Muscle layer of duodenum (tissue), 2 donors: ENCODE data around the gene TBL1Y.

ENCODE experiments used
- H3K27ac ChIP-seq: one replicate; pipeline ENCODE4 v1.7.0; 2013; ENCODE audit warnings: mild to moderate bottlenecking, low read length
- H3K27me3 ChIP-seq: one replicate; pipeline ENCODE4 v1.7.0; 2013; ENCODE audit warnings: low read depth, mild to moderate bottlenecking, control low read depth, low read length
- H3K36me3 ChIP-seq, 2 donors: one replicate each; pipeline ENCODE4 v1.7.0; 2013; ENCODE audit warnings: low read length in 2 of 2, control low read depth in 1 of 2, mild to moderate bottlenecking in 1 of 2; ENCODE audit not compliant: insufficient read depth in 2 of 2, control insufficient read depth in 1 of 2
- H3K4me1 ChIP-seq, 2 donors: one replicate each; pipeline ENCODE4 v1.7.0; 2013; ENCODE audit warnings: low read length in 2 of 2, mild to moderate bottlenecking in 2 of 2, control low read depth in 1 of 2, moderate library complexity in 1 of 2; ENCODE audit not compliant: insufficient read depth in 2 of 2, control insufficient read depth in 1 of 2
- H3K4me3 ChIP-seq, 2 donors: one replicate each; pipeline ENCODE4 v1.7.0; 2013; ENCODE audit warnings: low read length in 2 of 2, low read depth in 1 of 2, mild to moderate bottlenecking in 1 of 2
- H3K9me3 ChIP-seq, 2 donors: one replicate each; pipeline ENCODE4 v1.7.0; 2013; ENCODE audit warnings: low read length in 2 of 2, control low read depth in 1 of 2, mild to moderate bottlenecking in 1 of 2; ENCODE audit not compliant: control insufficient read depth in 1 of 2
- donor health status: healthy.

Gene TBL1Y

DNA sequence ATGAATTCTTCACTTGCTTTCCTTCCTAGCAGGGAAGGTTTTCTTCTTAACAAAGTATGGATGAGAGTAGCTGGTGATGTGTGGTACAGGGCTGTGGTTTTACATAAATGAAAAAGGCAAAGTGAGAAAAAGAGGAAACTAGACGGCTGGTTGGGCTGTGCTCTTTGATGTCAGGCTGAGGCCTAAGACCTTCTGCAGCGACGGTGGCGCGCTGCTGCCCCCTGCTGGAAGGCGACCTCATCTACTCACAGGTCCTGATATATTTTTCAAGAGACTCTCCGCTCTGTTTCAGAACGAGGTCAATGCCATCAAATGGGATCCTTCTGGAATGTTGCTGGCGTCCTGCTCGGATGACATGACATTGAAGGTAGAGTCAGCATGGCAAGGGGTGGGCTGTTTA lies 175.1 kb downstream of the TBL1Y start:
- H3K27me3 ChIP-seq = no peaks in the 10 kb centered on the region
- no peaks in the 10 kb centered on the region for H3K9me3 ChIP-seq
- no peak overlapping the region for H3K4me3 ChIP-seq
- H3K36me3 ChIP-seq = no peaks in the 10 kb centered on the region
- H3K4me1 ChIP-seq = no peaks in the 10 kb centered on the region
- H3K27ac ChIP-seq = no peak overlapping the region

DNA sequence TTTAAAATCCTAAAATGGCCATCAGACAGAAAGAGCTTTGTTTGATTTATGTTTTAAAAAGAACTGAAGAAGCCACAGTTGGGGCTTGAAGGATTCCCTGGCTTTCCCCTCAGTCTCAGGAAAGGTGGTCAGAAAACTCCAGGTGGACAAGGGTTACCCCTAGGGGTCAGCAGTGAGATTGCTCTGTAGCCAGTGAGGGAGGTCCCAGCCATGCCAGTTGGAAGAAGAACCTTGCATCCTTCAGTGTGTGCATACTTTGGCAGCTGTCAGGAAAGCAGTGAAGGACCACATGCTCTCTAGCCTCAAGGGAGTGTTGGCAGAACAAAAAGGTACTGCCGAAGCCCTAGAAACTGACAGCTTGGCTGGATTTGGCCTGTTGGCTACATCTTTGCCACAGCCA lies 182.3 kb downstream of the TBL1Y start:
- Histone ChIP-seq H3K27me3 (no peaks in the 10 kb centered on the region), H3K27ac (no peak overlapping the region), H3K36me3 (no peaks in the 10 kb centered on the region), H3K9me3 (no peaks in the 10 kb centered on the region), H3K4me1 (no peaks in the 10 kb centered on the region), H3K4me3 (no peak overlapping the region)

DNA sequence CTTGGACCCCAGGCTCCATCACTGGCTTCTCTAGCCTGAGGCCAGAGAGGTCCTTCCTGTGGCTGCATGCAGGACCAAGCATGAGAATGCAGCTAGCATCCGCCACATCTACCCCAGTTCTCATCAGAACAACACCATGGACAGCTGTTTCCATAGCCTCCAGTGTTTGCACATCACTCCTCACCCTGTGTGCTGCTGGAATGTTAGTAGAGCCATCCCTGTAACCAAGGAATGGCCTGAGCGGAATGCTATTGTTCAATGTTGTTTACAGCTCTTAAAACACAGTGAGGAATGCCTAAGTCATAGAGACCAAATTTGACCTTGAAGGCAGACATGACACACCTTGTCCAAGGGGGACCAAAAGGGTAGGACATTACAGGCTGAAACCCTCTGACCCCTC lies 183.9 kb downstream of the TBL1Y start:
- no peaks in the 10 kb centered on the region for H3K9me3 ChIP-seq
- H3K4me3 ChIP-seq = no peak overlapping the region
- no peaks in the 10 kb centered on the region for H3K36me3 ChIP-seq
- no peak overlapping the region for H3K27ac ChIP-seq
- H3K4me1 ChIP-seq = no peaks in the 10 kb centered on the region
- H3K27me3 ChIP-seq = no peaks in the 10 kb centered on the region

DNA sequence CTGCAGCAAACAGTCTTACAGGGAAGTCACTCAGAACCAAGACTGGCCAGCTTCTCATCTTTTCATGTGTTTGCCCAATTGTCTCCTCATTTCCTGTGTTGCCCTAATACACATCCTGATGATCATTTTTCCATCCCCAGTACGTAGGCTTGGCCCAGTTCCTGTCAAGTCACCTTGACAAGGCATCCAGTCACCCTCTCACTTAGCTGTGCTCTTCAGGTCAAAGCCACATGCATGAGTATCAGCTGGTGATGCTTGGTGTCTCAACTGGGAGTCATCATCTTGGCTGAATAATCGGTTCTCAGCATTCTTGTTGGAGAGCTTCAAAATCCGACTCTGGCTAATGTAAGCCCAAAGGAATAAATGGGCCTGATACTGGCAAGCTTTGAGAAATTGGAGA lies 186.5 kb downstream of the TBL1Y start:
- Histone ChIP-seq H3K4me3 (no peak overlapping the region), H3K27ac (no peak overlapping the region), H3K4me1 (no peaks in the 10 kb centered on the region), H3K36me3 (no peaks in the 10 kb centered on the region), H3K9me3 (no peaks in the 10 kb centered on the region), H3K27me3 (no peaks in the 10 kb centered on the region)

DNA sequence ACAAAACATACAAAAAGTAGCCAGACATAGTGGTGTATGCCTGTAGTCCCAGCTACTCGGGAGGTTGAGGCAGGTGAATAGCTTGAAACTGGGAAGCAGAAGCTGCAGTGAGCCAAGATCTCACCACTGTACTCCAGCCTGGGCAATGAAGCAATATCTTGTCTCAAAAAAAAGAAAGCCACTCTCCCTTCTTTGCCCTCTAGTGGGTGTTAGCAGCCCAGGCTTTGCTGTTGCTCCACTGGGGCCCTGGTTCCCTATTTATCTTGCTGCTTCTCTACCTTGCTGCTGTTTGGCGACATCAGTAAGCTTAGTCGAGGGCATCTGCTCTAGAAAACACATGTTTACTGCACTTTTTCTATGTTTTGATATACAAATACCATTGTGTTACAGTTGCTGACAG lies 189.2 kb downstream of the TBL1Y start:
- no peak overlapping the region for H3K4me3 ChIP-seq
- H3K4me1 ChIP-seq = no peaks in the 10 kb centered on the region
- no peaks in the 10 kb centered on the region for H3K27me3 ChIP-seq
- H3K27ac ChIP-seq = no peak overlapping the region
- no peaks in the 10 kb centered on the region for H3K9me3 ChIP-seq
- H3K36me3 ChIP-seq = no peaks in the 10 kb centered on the region

DNA sequence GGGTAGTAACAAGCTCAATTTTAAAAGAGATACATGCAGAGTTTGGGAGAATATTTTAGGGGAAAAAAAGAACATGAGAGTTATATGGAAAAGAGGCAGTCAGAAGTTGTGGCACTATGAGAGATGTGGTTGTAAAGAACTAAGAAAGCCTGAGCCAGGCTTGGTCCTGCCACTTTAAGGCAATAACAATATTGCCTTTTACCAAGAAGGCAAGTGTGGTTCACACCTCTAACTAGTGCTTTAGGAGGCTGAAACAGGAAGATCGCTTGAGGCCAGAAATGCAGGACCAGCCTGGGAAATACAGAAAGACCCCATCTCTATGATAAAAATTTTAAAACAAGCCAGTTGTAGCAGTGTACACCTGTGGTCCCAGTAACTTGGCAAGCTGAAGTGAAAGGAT lies 192.2 kb downstream of the TBL1Y start:
- no peak overlapping the region for H3K27ac ChIP-seq
- no peaks in the 10 kb centered on the region for H3K4me1 ChIP-seq
- H3K9me3 ChIP-seq = no peaks in the 10 kb centered on the region
- H3K27me3 ChIP-seq = no peaks in the 10 kb centered on the region
- no peak overlapping the region for H3K4me3 ChIP-seq
- H3K36me3 ChIP-seq = no peaks in the 10 kb centered on the region

DNA sequence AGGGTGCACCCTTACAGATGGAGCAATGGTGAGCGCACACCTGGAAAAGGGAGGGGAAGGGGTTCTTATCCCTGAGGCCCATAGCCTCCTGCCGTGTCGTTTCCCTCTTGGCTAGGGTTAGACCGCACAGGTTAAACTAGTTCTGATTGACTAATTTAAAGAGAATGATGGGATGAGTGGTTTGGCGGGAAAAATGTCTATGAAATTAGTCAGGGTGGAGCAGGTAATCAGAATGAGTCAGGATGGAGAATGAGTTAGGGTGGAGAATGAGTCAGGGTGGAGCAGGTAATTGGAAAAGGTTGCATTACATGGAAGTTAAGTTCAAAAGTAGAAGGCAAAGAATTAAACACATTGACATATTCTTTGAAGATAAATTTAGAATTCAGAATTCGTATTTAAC lies 196.7 kb downstream of the TBL1Y start:
- Histone ChIP-seq H3K4me1 (no peaks in the 10 kb centered on the region), H3K4me3 (no peak overlapping the region), H3K9me3 (no peaks in the 10 kb centered on the region), H3K27me3 (no peaks in the 10 kb centered on the region), H3K27ac (no peak overlapping the region), H3K36me3 (no peaks in the 10 kb centered on the region)

DNA sequence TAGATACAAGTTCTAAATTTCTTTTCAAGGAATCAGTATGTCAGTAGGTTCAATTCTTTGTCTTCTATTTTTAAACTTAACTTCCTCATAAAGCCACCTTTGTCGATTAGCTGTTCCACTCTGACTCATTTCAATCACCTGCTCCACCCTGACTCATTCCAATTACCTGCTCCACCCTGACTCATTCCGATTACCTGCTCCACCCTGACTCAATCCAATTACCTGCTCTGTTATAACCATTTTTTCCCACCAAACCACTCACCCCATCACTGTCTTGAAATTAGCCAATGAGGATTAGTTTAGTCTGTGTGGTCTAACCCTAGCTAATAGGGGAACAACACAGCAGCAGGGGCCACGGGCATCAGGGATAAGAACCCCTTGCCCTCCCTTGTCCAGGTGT lies 199.6 kb downstream of the TBL1Y start:
- H3K9me3 ChIP-seq = no peaks in the 10 kb centered on the region
- H3K4me3 ChIP-seq = no peak overlapping the region
- no peak overlapping the region for H3K27ac ChIP-seq
- H3K27me3 ChIP-seq = no peaks in the 10 kb centered on the region
- no peaks in the 10 kb centered on the region for H3K4me1 ChIP-seq
- no peaks in the 10 kb centered on the region for H3K36me3 ChIP-seq

DNA sequence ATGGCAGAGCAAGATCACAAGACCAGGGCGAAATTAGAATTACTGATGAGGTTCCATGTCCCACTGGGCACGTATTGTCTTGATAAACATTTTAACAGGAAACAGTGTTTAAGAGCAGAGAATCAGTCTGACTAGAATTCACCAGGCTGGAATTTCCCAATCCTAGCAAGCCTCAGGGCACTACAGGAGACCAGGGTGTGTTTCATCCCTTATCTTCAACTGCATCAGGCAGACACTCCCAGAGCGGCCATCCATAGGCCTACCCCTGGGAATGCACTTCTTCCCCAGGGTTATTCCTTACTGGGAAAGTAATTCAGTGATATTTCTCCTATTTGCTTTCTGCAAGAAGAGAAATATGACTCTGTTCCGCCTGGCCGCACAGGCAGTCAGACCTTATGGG lies 205.4 kb downstream of the TBL1Y start:
- Histone ChIP-seq H3K27me3 (no peaks in the 10 kb centered on the region), H3K9me3 (no peaks in the 10 kb centered on the region), H3K27ac (no peak overlapping the region), H3K4me1 (no peaks in the 10 kb centered on the region), H3K36me3 (no peaks in the 10 kb centered on the region), H3K4me3 (no peak overlapping the region)

DNA sequence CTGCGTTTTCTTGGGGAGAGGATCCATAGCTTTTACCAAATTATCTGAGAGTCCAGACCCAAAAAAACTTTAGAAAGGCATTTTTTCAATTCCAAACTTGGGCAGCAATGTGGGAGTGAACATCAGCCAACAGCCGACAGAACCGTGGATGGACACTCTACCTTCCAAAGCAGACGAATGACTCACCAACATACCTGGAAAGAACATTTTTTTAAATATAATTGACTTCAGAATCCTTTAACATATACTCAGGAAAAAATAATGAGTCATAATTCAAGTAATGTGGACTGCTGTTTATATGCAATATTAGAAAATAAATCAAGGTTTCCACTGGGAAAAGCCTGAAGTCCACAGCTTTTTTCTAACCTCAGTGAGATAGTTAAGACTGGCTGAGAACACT lies 211.7 kb downstream of the TBL1Y start:
- Histone ChIP-seq H3K27me3 (no peaks in the 10 kb centered on the region), H3K27ac (no peak overlapping the region), H3K4me3 (no peak overlapping the region), H3K4me1 (no peaks in the 10 kb centered on the region), H3K36me3 (no peaks in the 10 kb centered on the region), H3K9me3 (no peaks in the 10 kb centered on the region)

DNA sequence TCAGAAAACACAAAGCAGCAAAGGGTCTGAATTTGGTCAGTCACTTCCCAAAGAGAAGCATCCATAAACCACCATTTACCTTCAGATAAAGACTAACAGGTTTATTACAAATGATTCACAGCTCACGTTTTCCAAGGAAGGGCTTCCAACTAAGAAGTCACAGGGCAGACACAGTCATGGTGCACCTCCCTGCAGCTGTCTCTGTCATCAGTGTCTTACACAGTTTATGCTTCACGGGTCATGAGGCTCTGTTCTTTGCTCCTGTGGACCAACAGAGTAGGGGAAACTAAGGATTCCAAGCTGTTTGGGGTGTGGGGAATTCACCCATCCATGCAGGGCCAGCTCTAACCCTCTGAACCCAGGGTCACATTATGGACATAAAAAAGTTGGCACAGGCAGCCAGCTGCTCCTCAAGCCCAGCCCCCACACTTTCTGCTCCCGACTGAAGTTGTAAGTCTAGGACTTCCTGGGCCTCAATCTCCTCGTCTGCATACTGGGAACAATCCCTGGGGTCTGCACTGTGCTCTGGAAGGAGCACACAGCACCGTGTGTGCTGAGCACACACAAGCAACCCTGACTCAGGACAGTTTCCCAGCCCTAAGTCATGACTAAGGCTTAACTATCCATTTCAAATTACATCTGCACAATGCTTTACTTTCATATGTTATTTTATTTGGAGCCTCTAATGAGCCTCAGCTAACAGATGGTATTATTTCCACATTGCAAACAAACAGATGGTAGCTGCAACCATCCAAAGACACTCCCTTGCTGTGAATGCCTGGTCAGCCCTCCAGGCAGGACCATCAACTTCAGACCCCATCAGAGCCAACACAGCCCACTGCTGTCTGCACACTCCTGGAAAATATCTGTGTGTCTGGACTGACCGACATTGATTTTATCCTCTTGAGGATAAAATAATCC lies 214.9 kb downstream of the TBL1Y start:
- no peak overlapping the region for H3K27ac ChIP-seq
- no peaks in the 10 kb centered on the region for H3K27me3 ChIP-seq
- no peaks in the 10 kb centered on the region for H3K4me1 ChIP-seq
- H3K36me3 ChIP-seq = no peaks in the 10 kb centered on the region
- no peaks in the 10 kb centered on the region for H3K9me3 ChIP-seq
- no peak overlapping the region for H3K4me3 ChIP-seq

DNA sequence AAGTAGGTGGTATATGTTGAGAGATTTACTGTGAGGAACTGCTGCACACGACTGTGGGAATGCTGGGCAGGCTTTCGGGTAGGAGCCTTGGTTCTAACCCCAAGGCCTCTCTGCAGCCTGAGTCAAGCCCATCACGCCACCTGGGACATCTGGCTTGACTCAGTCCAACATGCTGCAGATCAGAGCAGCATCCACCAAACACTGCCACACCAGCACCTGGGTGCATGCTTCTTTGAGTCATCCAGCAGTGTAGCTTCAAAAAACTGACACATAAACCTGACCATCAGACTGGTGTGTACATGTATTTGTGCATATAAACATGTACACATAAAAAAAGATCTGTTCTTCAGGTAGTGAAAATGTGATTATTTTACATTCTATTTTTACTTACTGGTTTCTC lies 217.7 kb downstream of the TBL1Y start:
- Histone ChIP-seq H3K4me3 (no peak overlapping the region), H3K27me3 (no peaks in the 10 kb centered on the region), H3K4me1 (no peaks in the 10 kb centered on the region), H3K27ac (no peak overlapping the region), H3K9me3 (no peaks in the 10 kb centered on the region), H3K36me3 (no peaks in the 10 kb centered on the region)
